GM10248 (cell line): ENCODE data around the gene HOXC5.

Source experiments
- CTCF ChIA-PET: fragments of 300-600 bp; sonication (Branson Sonifier 250); formaldehyde crosslinking; extraction: SDS; loops from one replicate; lab custom pipeline; 2021; ENCODE audit warnings: antibody characterized with exemption; lab: Yijun Ruan, JAX
- POLR2A ChIA-PET: fragments of 350-650 bp; sonication (Branson Sonifier 250); formaldehyde crosslinking; extraction: SDS; loops from one replicate; lab custom pipeline; 2020; ENCODE audit warnings: antibody characterized with exemption; lab: Yijun Ruan, JAX
- DNase-seq: peaks from one replicate; pipeline ENCODE4 v3.0.0; 2012; ENCODE audit errors: extremely low spot score
- CTCF ChIP-seq: IDR thresholded peaks from 2 replicates; pipeline ENCODE4 v1.5.1; 2012; ENCODE audit warnings: mild to moderate bottlenecking, low read depth; ENCODE audit errors: extremely low read depth, missing control alignments, control extremely low read depth

HOXC5 gene

GRCh38 chr12:54035568-54036264, 2.9 kb downstream of the HOXC5 start:
- no peak for DNase-seq
- TF ChIP-seq CTCF, result no peak
- ChIA-PET POLR2A (no interaction called here), CTCF (interaction anchor here (0.7 to 10.1 kb wide), 7 partner anchors 13 to 172 kb away, joined by 3 to 139 read pairs (median 16); no protein-coding TSS in a partner anchor)

- no peak for TF ChIP-seq CTCF
- ChIA-PET POLR2A (no interaction called here), CTCF (interaction anchor here (1.0 to 7.9 kb wide), 6 partner anchors 16 to 171 kb away, joined by 3 to 139 read pairs (median 4); no protein-coding TSS in a partner anchor)
- no peak for DNase-seq
Observed at GRCh38 chr12:54036620-54037359, 3.9 kb downstream of the HOXC5 start.

GRCh38 chr12:54037360-54038283, 4.8 kb downstream of the HOXC5 start:
- no peak for DNase-seq
- POLR2A ChIA-PET, result no interaction called here
- TF ChIP-seq CTCF, result no peak
- CTCF ChIA-PET, result interaction anchor here (1.0 to 4.2 kb wide), 9 partner anchors 15 to 170 kb away, joined by 3 to 16 read pairs (median 4); partner anchors contain the start of gene HOXC4

GRCh38 chr12:54038284-54038870, 5.5 kb downstream of the HOXC5 start:
- ChIA-PET CTCF (interaction anchor here (1.0 to 4.2 kb wide), 7 partner anchors 15 to 169 kb away, joined by 3 to 16 read pairs (median 7); partner anchors contain the start of gene HOXC4), POLR2A (no interaction called here)
- TF ChIP-seq CTCF, result no peak
- no peak for DNase-seq

GRCh38 chr12:54038871-54039414, 6.1 kb downstream of the HOXC5 start:
- TF ChIP-seq CTCF, result no peak
- no peak for DNase-seq
- ChIA-PET POLR2A (no interaction called here), CTCF (interaction anchor here (0.6 to 2.3 kb wide), 6 partner anchors 14 to 168 kb away, joined by 3 to 10 read pairs (median 5); partner anchors contain the start of gene HOXC4)
